ENCODE results near the gene CTNNB1. TPM values are rescaled to one million over a fixed set of nuclear protein-coding genes. Genes with fewer than 3 reads are reported as not detected.
A peak's percentile ranks its signal among the peaks of the same experiment; 100 is the strongest.

CTNNB1 gene
- total and polyA plus RNA-seq, 2 of the 8 experiments (the other 6 are each of a cell fraction or from before 2014, with no cell fraction given) = 356 to 579 TPM

GRCh38 chr3:41222012-41222411 is 22.7 kb downstream of the CTNNB1 start:
- no peaks in the 10 kb centered on the region for H3K9me3 ChIP-seq (ENCODE audit: insufficient read depth in 2 of 2, low read depth in 1 of 2, low read length in 1 of 2)
- no peak overlapping the region for H3K56ac ChIP-seq (replicated peaks; ENCODE audit: insufficient read length, low read depth, low read length)
- H2AK5ac ChIP-seq (ENCODE audit: low read depth, low read length) = no peak overlapping the region
- H4K8ac ChIP-seq (ENCODE audit: extremely low read depth, insufficient read depth, low read length) = no peak overlapping the region
- H3K4me3 ChIP-seq (ENCODE audit: extremely low read depth in 1 of 4, insufficient read depth in 2 of 4, low read depth in 3 of 4, low read length in 4 of 4) = no peak overlapping the region
- no peak overlapping the region for H4K5ac ChIP-seq (ENCODE audit: insufficient read length, low read depth, low read length)
- no peak overlapping the region for H3K27ac ChIP-seq (ENCODE audit: low read depth, low read length)
- TF ChIP-seq POU5F1 (IDR thresholded peaks at IDR 0.05; ENCODE audit: low read depth, low read length) = no peak
- TF ChIP-seq BRCA1 (IDR thresholded peaks at IDR 0.05; ENCODE audit: low read depth, low read length) = no peak
- TF ChIP-seq PHF8 (conservative IDR thresholded peaks at IDR 0.05; ENCODE audit: low read depth, low read length) = no peak
- TF ChIP-seq BACH1 (IDR thresholded peaks at IDR 0.05; ENCODE audit: low read length) = no peak
- no peak for TF ChIP-seq CTCF (IDR thresholded peaks at IDR 0.05; ENCODE audit: control extremely low read depth in 1 of 3, insufficient read depth in 1 of 3, low read depth in 1 of 3, low read length in 3 of 3)
- TF ChIP-seq RFX5 (IDR thresholded peaks at IDR 0.05; ENCODE audit: borderline replicate concordance, low read depth, low read length) = no peak
- no peak for TF ChIP-seq ATF2 (IDR thresholded peaks at IDR 0.05; ENCODE audit: low read length)
- no peak overlapping the region for H2BK15ac ChIP-seq (ENCODE audit: low read length)
- 0 out of 2 replicates have a peak overlapping the region, but pooled peaks have one; percentile 19 for H3K18ac ChIP-seq (ENCODE audit: extremely low read depth, low read length)
- no peak overlapping the region for H3K14ac ChIP-seq (ENCODE audit: insufficient read length)
- FAIRE-seq = no peak
- H4K20me1 ChIP-seq (replicated peaks in 1 of 2; ENCODE audit: control insufficient read depth in 1 of 2, insufficient read depth in 2 of 2, low read length in 2 of 2) = peaks cover 20 to 32% of the 10 kb centered on the region in 2 experiments
- no peak overlapping the region for H3K23ac ChIP-seq (ENCODE audit: insufficient read length)
- ChIA-PET POLR2A (ENCODE audit: partially characterized antibody) (no interaction called here), CTCF (ENCODE audit: partially characterized antibody) (interaction anchor here (1.0 kb wide), 1 partner anchor 14 kb away, joined by 3 read pairs; no protein-coding TSS in a partner anchor)
- no peak overlapping the region for H3K4me2 ChIP-seq (ENCODE audit: insufficient read depth in 1 of 2, low read depth in 2 of 2, low read length in 2 of 2)
- H2BK20ac ChIP-seq (ENCODE audit: low read length) = no peak overlapping the region
- no peak overlapping the region for H2BK5ac ChIP-seq (ENCODE audit: low read depth, low read length)
- WGBS, 2 experiments (ENCODE audit: extremely low coverage in 1 of 2, insufficient coverage in 1 of 2, insufficient read length in 1 of 2, insufficient replicate concordance in 2 of 2, low coverage in 1 of 2, low lambda C conversion rate in 2 of 2, missing lambda C conversion rate in 1 of 2) = 80% methylated on average over 2 of the region's 2 CpGs; no CpG with 5 or more reads in 1 of the 2 experiments
- H3K36me3 ChIP-seq (ENCODE audit: control insufficient read depth in 2 of 4, insufficient read depth in 4 of 4, low read length in 3 of 4) = peaks cover 16 to 40% (median 29%) of the 10 kb centered on the region in 4 experiments
- H3K4ac ChIP-seq (replicated peaks; ENCODE audit: insufficient read length, low read depth, low read length) = no peak overlapping the region
- no peaks in the 10 kb centered on the region for H3K23me2 ChIP-seq (ENCODE audit: low read depth, low read length)
- H3K4me1 ChIP-seq (replicated peaks in 1 of 4; ENCODE audit: control insufficient read depth in 3 of 4, insufficient read depth in 4 of 4, low read length in 3 of 4) = peaks cover 0 to 6% (median 0%) of the 10 kb centered on the region in 4 experiments; a peak in 4 of 7 replicates
- H3K9ac ChIP-seq (replicated peaks in 1 of 4; ENCODE audit: extremely low read depth in 1 of 4, low read depth in 3 of 4, low read length in 3 of 4) = no peak overlapping the region
- no peak overlapping the region for H2BK12ac ChIP-seq (ENCODE audit: low read depth, low read length)
- DNase-seq (ENCODE audit: low read depth in 1 of 2, low spot score in 2 of 2) = no peak
- peaks cover 9 to 100% of the 10 kb centered on the region in 2 experiments for H3K79me2 ChIP-seq (ENCODE audit: control insufficient read depth in 1 of 2, insufficient read depth in 2 of 2, low read length in 2 of 2)
- no peak overlapping the region for H4K91ac ChIP-seq (replicated peaks; ENCODE audit: insufficient read length, low read length)
- peaks cover 0 to 1% (median 0%) of the 10 kb centered on the region in 4 experiments; a peak in 1 of 7 replicates for H3K27me3 ChIP-seq (replicated peaks in 1 of 4; ENCODE audit: control insufficient read depth in 3 of 4, extremely low read depth in 1 of 4, insufficient read depth in 3 of 4, low read length in 3 of 4)
- H2BK120ac ChIP-seq (replicated peaks; ENCODE audit: low read depth, low read length) = no peak overlapping the region
- peaks cover 4% of the 10 kb centered on the region; the same call in 1 of the 2 replicates for H3K79me1 ChIP-seq (ENCODE audit: low read depth, low read length)
- no peak overlapping the region for H2AFZ ChIP-seq (ENCODE audit: low read length)

All from H1 (cell line).